ENCODE data around the gene PDZD4. TPM values are rescaled to one million over a fixed set of nuclear protein-coding genes. Genes with fewer than 3 reads are reported as not detected.

Gene PDZD4
- total RNA-seq, 8 experiments from 2014 or later = 0.09 to 103 (median 57.4) TPM

DNA sequence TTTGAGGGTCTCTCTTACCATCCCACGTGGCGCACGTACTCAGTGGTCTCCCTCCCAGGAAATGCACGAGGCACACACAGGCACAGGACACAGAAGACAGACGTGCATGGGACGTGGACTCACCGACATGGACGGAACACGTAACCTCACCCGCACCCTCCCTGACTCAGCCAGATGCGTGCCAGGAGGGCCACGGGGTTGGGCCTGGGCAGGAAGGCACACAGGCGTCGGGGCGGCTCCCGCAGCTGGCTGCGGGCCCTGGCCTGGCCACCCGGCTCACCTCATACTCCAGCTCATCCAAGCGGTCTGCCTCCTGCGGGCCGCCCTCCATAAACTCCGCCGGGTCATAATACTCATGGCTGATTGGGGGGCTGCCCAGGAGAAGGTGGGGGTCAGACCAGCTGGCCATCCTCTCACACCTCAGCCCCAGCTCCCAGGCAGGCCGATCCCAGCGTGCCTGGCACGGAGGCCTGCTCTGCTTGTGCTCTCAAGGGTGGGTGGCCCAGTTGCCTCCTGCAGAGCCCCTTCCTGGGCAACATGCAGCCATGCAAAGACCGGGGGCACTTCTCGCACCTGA is 23.3 kb downstream of the PDZD4 start:
- in situ Hi-C loops (cut with MboI; ENCODE audit: low pct_unique_long_range_greater_than_20kb in 2 of 9, low sequenced_read_pairs in 9 of 9, unreplicated experiment in 9 of 9) = no loop called here
- Histone ChIP-seq H3K4me1 (replicated peaks in 1 of 2) (peaks cover 6 to 10% of the 10 kb centered on the region in 2 donors), H3K4me3 (no peak overlapping the region), H3K27ac (no peak overlapping the region)
- ATAC-seq (replicated peaks in 6 of 8) = no peak
- 67% methylated on average over 3 of the region's 28 CpGs; no CpG with 5 or more reads in 9 of the 10 experiments for WGBS, 10 experiments

DNA sequence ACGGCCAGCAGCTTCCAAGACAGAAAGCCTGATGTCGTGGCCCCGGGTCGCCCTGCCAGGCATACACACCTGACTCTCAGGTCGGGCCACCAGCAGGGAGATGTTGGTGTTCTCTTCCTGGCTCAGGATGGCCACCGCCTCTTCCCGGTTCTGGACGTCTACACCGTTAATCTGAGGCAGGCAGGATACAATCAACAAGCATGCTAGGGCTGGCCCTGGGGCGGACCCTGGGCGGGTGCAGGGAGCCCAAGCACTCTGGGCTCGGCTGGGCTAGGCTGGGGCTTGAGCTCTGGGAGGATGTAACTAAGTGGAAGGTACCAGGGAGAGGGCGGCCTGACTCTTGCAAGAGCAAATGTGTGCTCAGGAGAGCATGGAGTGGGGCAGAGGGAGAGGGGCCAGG is 24.9 kb downstream of the PDZD4 start:
- Histone ChIP-seq H3K4me3 (no peak overlapping the region), H3K4me1 (replicated peaks in 1 of 2) (no peaks in the 10 kb centered on the region), H3K27ac (no peak overlapping the region)
- in situ Hi-C loops (cut with MboI; ENCODE audit: low pct_unique_long_range_greater_than_20kb in 2 of 9, low sequenced_read_pairs in 9 of 9, unreplicated experiment in 9 of 9) = no loop called here
- ATAC-seq (replicated peaks in 6 of 8) = peak in 1 of 8 experiments; percentile 29
- 23% methylated on average over 6 of the region's 13 CpGs; no CpG with 5 or more reads in 9 of the 10 experiments for WGBS, 10 experiments

DNA sequence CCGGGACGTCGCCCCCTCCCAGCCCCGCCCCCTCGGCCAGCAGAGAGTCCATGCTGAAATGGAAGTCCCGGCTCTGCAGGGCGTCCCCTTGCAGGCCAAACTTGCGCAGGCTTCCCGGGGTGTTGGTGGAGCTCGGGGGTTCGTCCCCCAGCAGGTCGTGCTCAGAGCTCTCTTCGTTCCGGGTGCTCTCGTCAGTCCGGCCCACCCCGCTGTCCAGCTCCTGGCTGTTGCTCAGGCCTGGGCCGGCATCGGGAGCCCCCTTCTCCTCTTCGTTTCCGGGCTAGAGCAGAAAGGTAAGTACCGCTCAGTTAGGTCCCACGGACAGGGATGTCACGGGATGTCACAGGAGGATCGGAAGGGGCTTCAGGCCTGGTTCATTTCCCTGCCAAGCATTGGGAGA is 25.7 kb downstream of the PDZD4 start:
- Histone ChIP-seq H3K27ac (no peak overlapping the region), H3K4me3 (no peak overlapping the region), H3K4me1 (replicated peaks in 1 of 2) (no peaks in the 10 kb centered on the region)
- ATAC-seq (replicated peaks in 6 of 8) = no peak
- in situ Hi-C loops (cut with MboI; ENCODE audit: low pct_unique_long_range_greater_than_20kb in 2 of 9, low sequenced_read_pairs in 9 of 9, unreplicated experiment in 9 of 9) = no loop called here
- WGBS, 10 experiments = 40% methylated on average over 1 of the region's 25 CpGs; no CpG with 5 or more reads in 9 of the 10 experiments

DNA sequence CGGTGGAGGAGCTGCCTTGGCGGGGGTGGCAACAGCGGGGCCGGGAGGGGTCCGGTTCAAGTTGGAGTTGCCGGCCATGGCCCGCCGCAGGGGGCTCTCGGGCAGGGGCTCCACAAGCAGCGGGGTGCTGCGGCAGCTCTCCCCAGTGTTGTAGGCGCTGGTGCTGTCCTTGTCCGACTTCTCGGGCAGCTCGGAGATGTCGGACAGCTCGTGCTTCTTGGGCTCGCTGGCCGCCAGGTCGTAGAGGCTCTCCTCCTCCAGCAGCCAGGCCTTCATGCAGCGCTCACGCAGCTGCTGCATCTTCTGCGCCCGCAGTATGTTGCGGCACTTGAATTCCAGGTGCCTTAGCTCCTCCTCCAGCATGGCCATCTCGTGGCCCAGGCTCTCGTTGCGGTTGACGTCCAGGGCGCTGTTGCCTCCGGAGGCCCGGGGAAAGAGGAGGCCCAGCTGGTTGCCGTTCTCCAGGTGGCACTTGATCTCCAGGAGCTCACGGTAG is 26.2 kb downstream of the PDZD4 start:
- H3K4me3 ChIP-seq = no peak overlapping the region
- WGBS, 10 experiments = no CpG with 5 or more reads among the region's 34 CpGs
- in situ Hi-C loops (cut with MboI; ENCODE audit: low pct_unique_long_range_greater_than_20kb in 2 of 9, low sequenced_read_pairs in 9 of 9, unreplicated experiment in 9 of 9) = no loop called here
- no peaks in the 10 kb centered on the region for H3K4me1 ChIP-seq (replicated peaks in 1 of 2)
- ATAC-seq (replicated peaks in 6 of 8) = no peak
- H3K27ac ChIP-seq = no peak overlapping the region

DNA sequence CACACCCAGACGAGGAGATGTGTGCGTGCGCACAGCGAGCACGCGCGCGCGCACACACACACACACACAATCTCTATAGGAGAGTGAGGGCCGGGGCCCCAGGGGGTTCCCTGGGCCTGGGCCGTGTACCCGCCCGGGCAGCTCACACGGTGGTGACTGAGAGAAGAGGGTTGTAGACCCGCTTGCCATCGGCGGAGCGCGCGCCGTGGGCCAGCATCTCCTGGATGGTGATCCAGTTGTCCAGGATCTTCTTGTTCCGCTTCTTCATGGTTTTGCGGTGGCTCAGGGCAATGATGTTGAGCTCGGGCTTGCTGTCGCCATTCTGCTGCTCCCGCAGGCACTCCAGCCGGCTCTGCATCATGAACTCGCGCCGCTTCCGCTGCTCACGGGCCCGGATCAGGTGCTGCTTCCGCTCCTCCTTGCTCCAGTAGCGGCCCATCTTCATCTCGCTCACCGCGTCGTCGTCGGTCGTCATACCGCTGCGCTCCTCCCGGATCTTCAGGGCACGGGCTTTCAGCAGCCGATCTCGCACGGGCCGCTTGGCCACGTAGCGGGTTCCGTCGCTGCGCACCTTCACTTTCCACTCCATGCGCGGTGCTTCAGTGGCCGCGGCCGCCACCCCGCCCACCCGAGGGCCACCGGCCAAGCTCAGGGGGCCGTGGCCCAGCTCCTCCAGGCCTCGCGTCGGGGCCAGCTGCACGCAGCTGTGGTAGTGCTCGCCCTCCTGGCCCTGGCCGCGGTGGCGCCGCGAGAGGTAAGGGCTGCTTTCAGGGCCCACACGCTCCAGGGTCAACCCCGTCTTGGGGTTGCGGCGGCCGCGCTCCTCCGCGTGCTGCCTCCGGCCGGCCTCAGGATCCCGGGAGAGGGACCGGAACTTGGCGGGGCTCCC is 26.9 kb downstream of the PDZD4 start:
- Histone ChIP-seq H3K27ac (no peak overlapping the region), H3K4me1 (replicated peaks in 1 of 2) (no peaks in the 10 kb centered on the region), H3K4me3 (no peak overlapping the region)
- in situ Hi-C loops (cut with MboI; ENCODE audit: low pct_unique_long_range_greater_than_20kb in 2 of 9, low sequenced_read_pairs in 9 of 9, unreplicated experiment in 9 of 9) = no loop called here
- ATAC-seq (replicated peaks in 6 of 8) = peak in 1 of 8 experiments; percentile 6
- 84% methylated on average over 5 of the region's 87 CpGs; no CpG with 5 or more reads in 9 of the 10 experiments for WGBS, 10 experiments

DNA sequence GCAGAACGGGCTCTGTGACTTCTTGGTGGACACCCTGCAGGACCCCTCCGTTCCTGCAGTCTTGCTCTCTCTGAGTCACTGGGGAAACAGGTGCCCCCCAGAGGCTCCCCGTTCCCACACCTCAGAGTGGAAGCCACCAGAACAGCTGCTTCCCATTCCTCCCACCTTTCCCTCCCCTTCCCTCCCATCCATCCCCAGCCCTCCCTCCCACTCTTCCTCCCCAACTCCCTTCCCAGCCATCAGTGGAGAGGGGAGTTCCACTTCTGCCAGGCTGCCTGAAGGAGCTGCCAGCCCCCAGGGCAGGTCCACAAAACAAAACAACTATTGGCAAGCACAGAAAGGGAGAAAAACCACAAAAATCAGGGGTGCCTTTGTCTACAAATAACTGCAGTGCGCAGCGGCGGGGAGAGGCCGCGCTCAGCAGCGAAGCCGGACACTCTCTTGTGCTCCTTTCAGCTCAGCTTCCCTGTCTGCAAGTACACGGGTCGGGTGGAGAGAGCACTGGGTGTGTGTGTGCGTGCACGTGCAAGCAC is 27.8 kb downstream of the PDZD4 start:
- Histone ChIP-seq H3K4me3 (no peak overlapping the region), H3K4me1 (replicated peaks in 1 of 2) (no peaks in the 10 kb centered on the region), H3K27ac (no peak overlapping the region)
- 70% methylated on average over 4 of the region's 14 CpGs; no CpG with 5 or more reads in 9 of the 10 experiments for WGBS, 10 experiments
- ATAC-seq (replicated peaks in 6 of 8) = peak in 5 of 8 experiments; percentile 13 to 33 (median 22)
- in situ Hi-C loops (cut with MboI; ENCODE audit: low pct_unique_long_range_greater_than_20kb in 2 of 9, low sequenced_read_pairs in 9 of 9, unreplicated experiment in 9 of 9) = no loop called here

DNA sequence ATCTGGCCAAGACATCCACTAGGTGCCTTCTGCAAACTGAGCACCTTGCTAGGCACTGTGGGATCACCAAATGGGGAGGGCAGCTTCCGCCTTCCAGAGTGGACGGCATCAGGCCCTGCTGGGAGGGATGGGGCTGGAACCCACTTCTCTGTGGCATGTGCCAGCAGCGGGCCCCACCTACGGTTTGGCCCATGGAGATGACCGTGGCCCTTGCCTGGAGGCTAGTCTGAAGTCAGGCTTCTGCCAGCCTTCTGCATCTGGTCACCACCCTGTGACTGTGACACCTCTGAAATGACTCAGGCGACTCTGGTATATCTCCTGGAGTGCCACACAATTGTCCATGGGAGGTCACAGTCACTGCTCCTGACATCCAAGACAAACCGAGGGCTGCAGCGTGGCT is 28.7 kb downstream of the PDZD4 start:
- Histone ChIP-seq H3K4me1 (replicated peaks in 1 of 2) (no peaks in the 10 kb centered on the region), H3K4me3 (no peak overlapping the region), H3K27ac (no peak overlapping the region)
- peak in 2 of 8 experiments; percentile 6 to 18 for ATAC-seq (replicated peaks in 6 of 8)
- in situ Hi-C loops (cut with MboI; ENCODE audit: low pct_unique_long_range_greater_than_20kb in 2 of 9, low sequenced_read_pairs in 9 of 9, unreplicated experiment in 9 of 9) = no loop called here
- WGBS, 10 experiments = 28% methylated on average over 4 of the region's 8 CpGs; no CpG with 5 or more reads in 9 of the 10 experiments

DNA sequence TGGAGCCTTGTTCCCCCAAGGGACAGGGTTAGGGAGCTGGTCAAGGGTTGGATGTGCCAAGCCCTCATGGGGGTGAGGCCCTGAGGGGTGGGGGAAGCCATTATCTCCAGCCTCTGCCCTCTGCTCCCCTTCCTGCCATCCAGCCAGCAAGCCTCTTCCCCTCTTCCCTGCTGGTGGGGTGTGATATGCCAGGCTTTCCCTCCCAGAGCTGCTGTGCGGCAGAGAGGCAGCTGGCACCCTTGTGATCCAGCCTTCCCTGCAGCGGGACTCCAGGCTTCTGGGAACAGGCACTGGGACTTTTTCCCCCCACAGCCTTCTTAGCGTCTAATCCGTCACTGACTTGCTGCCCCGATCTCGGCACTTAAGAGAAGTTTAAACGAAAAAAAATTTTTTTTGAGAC is 29.6 kb downstream of the PDZD4 start:
- Histone ChIP-seq H3K4me3 (no peak overlapping the region), H3K4me1 (replicated peaks in 1 of 2) (peaks cover 5 to 9% of the 10 kb centered on the region in 2 donors), H3K27ac (no peak overlapping the region)
- in situ Hi-C loops (cut with MboI; ENCODE audit: low pct_unique_long_range_greater_than_20kb in 2 of 9, low sequenced_read_pairs in 9 of 9, unreplicated experiment in 9 of 9) = no loop called here
- no peak for ATAC-seq (replicated peaks in 6 of 8)
- WGBS, 10 experiments = 52 to 100% (median 100%) methylated on average over 1 to 4 of the region's 7 CpGs; no CpG with 5 or more reads in 7 of the 10 experiments

DNA sequence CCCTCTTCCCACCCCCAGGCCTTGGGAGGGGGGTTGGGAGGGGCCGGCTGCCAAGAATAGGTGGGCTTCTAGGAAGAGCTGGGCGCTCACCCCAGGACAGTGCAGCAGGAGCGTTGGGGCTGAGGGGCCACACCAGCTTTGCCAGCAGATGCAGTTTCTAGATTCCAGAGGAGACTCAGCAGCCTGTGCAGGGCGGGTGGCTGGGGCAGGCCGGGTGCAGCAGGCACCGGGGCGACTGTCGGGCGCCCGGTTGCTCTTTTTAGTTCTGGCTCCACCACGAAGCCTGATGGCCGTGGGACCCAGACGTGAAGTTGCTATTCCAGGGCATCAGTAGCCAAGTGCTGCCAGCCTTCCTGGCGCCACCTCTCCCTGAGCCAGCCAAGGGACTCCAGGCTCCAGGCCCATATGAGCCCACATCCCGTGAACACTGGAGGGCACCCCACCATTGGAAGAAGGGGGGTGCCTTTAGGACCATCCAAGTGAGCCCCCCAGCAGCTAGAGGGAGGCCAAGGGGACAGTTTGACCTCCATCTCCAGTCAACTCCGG is 30.1 kb downstream of the PDZD4 start:
- Histone ChIP-seq H3K4me1 (replicated peaks in 1 of 2) (peaks cover 8 to 11% of the 10 kb centered on the region in 2 donors), H3K4me3 (no peak overlapping the region), H3K27ac (no peak overlapping the region)
- WGBS, 10 experiments = 100% methylated on average over 2 of the region's 16 CpGs; no CpG with 5 or more reads in 9 of the 10 experiments
- no peak for ATAC-seq (replicated peaks in 6 of 8)
- in situ Hi-C loops (cut with MboI; ENCODE audit: low pct_unique_long_range_greater_than_20kb in 2 of 9, low sequenced_read_pairs in 9 of 9, unreplicated experiment in 9 of 9) = no loop called here

DNA sequence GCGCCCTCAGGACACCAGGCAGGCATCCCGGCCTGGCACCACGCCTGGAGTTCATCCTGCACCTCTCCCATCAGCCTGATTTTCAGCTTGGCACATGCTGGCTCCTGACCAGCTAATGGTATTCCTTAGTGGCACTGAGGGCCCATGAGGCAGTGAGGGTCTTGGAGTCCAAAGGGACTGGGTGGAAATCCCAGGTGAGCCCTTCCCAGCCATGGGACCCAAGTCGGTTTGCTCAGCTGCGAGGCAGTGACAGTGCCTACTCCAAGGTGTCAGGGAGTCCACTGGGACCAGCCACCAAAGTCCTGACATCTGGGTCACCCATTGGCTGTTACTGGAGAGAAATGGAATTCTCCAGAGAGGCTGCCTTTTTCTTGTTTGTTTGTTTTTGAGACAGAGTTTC is 31.0 kb downstream of the PDZD4 start:
- WGBS, 10 experiments = 13 to 100% methylated on average over 1 to 2 of the region's 5 CpGs; no CpG with 5 or more reads in 8 of the 10 experiments
- in situ Hi-C loops (cut with MboI; ENCODE audit: low pct_unique_long_range_greater_than_20kb in 2 of 9, low sequenced_read_pairs in 9 of 9, unreplicated experiment in 9 of 9) = no loop called here
- Histone ChIP-seq H3K4me3 (no peak overlapping the region), H3K27ac (no peak overlapping the region), H3K4me1 (replicated peaks in 1 of 2) (peaks cover 8 to 11% of the 10 kb centered on the region in 2 donors)
- ATAC-seq (replicated peaks in 6 of 8) = no peak

DNA sequence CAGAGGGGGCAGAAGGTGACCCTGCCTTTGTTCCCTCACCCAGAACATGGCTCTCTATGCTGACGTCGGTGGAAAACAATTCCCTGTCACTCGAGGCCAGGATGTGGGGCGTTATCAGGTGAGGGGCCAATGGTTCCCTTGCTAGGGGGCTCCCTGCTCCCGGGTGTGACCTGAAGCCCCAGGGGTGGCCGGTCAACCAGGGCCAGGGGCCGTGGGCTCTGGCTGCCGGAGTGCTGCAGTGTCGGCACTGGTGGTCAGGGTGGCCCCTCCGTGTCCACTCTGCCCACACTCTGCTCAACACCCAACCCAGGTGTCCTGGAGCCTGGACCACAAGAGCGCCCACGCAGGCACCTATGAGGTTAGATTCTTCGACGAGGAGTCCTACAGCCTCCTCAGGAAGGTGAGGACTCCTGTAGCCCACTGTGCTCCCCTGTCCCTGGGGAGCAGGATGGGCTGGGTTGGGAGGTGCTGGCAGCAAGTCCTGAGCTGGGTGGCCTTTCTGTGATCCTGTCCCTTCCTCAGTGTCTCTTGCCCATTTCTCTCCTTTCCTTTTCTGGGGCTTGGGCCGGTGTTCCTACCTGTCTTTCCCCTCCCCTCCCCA is 32.8 kb downstream of the PDZD4 start:
- H3K4me1 ChIP-seq (replicated peaks in 1 of 2) = peaks cover 14 to 18% of the 10 kb centered on the region in 2 donors
- ATAC-seq (replicated peaks in 6 of 8) = no peak
- in situ Hi-C loops (cut with MboI; ENCODE audit: low pct_unique_long_range_greater_than_20kb in 2 of 9, low sequenced_read_pairs in 9 of 9, unreplicated experiment in 9 of 9) = no loop called here
- 53% methylated on average over 8 of the region's 15 CpGs; no CpG with 5 or more reads in 9 of the 10 experiments for WGBS, 10 experiments
- no peak overlapping the region for H3K4me3 ChIP-seq
- no peak overlapping the region for H3K27ac ChIP-seq

DNA sequence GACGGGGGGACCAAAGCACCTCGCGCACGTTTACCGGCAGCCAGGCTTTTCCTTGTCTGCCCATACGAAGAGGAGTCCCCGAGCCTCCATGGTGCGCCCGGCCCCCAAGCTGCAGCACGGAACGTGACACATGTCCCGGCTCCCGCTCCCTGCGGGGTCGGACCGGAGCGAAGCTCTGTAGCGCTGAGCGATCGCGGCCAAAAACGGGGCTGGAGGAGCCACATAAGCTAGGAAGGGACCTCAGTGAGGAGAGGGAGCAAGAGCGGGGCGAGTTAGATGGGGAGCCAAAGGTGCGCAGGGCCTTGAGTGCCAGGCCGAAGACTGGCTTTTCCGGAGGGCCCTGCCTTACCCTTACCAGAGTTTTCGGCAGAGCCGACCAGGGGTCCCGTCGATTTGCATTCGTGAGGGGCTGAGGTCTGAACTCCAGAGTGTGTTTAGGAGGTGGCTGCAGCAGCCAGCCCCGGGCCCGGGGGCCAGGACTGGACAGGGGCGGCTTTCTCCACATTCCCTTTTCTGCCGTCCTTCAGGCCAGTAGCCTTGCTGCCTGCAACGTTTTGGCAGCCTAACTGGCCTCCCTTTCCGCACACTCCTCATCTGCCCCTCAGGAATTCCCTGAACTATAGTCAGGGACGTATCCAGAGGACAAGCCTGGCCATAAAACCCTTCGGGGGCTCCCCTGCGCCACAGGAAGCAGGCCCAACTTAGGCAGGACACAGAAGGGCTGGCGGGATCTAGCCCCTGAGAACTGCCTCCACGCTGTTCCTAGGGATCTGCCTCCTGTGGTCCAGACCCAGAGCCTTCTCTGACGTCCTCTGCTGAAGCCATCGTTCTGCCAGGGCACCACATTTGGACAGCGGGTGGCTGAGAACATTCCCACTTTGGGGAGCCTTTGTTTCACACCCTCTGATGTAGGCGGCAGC is 35.2 kb downstream of the PDZD4 start:
- peak in 4 of 8 experiments; percentile 0 to 10 (median 4) for ATAC-seq (replicated peaks in 6 of 8)
- in situ Hi-C loops (cut with MboI; ENCODE audit: low pct_unique_long_range_greater_than_20kb in 2 of 9, low sequenced_read_pairs in 9 of 9, unreplicated experiment in 9 of 9) = no loop called here
- H3K4me3 ChIP-seq = peak overlapping the region; percentile 89 to 99 (median 95)
- peaks cover 14 to 21% of the 10 kb centered on the region in 2 donors for H3K4me1 ChIP-seq (replicated peaks in 1 of 2)
- 0 to 60% (median 8%) methylated on average over 1 to 21 of the region's 47 CpGs; no CpG with 5 or more reads in 6 of the 10 experiments for WGBS, 10 experiments
- peak overlapping the region; percentile 94 to 100 for H3K27ac ChIP-seq

Measured in motor neuron (in vitro differentiated cells).